Suprapubic skin (tissue), 4 donors: ENCODE results near the gene RBM39. TPM values are rescaled to one million over a fixed set of nuclear protein-coding genes. Genes with fewer than 3 reads are reported as not detected.
"Not testable (repeated sequence)": the region's sequence is repeated elsewhere in the genome, so short reads cannot be mapped to it uniquely, and the experiment has no call there.

Experiments used
- DNase-seq, 2 donors: peaks; one replicate each; pipeline ENCODE4 v3.0.0-alpha.2; 2019; ENCODE audit warnings: low spot score in 2 of 2
- H3K27ac ChIP-seq: fragments of 200-600 bp; sonication (generic); one replicate; pipeline ENCODE4 v1.5.1; 2019
- H3K27me3 ChIP-seq: fragments of 200-600 bp; sonication (generic); one replicate; pipeline ENCODE4 v1.5.1; 2019
- H3K36me3 ChIP-seq: fragments of 200-600 bp; sonication (generic); one replicate; pipeline ENCODE4 v1.5.1; 2019
- H3K4me1 ChIP-seq: fragments of 200-600 bp; sonication (generic); one replicate; pipeline ENCODE4 v1.5.1; 2019
- H3K4me3 ChIP-seq: fragments of 200-600 bp; sonication (generic); one replicate; pipeline ENCODE4 v1.5.1; 2019; ENCODE audit warnings: mild to moderate bottlenecking
- H3K9me3 ChIP-seq: fragments of 200-600 bp; sonication (generic); one replicate; pipeline ENCODE4 v1.5.1; 2019
- CTCF ChIP-seq, 2 donors: fragments of 200-600 bp in 1 of 2; fragments of 450-650 bp in 1 of 2; sonication (generic) in 1 of 2; IDR thresholded peaks; one replicate each; pipeline ENCODE4 v1.5.1; 2016 to 2019; ENCODE audit warnings: antibody characterized with exemption in 2 of 2, mild to moderate bottlenecking in 1 of 2, moderate library complexity in 1 of 2
- EP300 ChIP-seq: sonication (generic); formaldehyde crosslinking; IDR thresholded peaks from one replicate; pipeline ENCODE4 v1.6.1; 2017; ENCODE audit warnings: antibody characterized with exemption
- POLR2A ChIP-seq, 2 donors: fragments of 450-650 bp; IDR thresholded peaks; one replicate each; pipeline ENCODE4 v1.6.1; 2017; ENCODE audit warnings: antibody characterized with exemption in 2 of 2, mild to moderate bottlenecking in 2 of 2, moderate library complexity in 2 of 2
- POLR2AphosphoS5 ChIP-seq, 3 donors: sonication (generic); formaldehyde crosslinking; IDR thresholded peaks; one replicate each; pipeline ENCODE4 v1.6.1; 2017; ENCODE audit warnings: antibody characterized with exemption in 3 of 3
- WGBS: methylation state at CpG from one replicate; pipeline ENCODE4 v1.1.5; 2018; 5-methylcytosine and 5-hydroxymethylcytosine counted together
- total RNA-seq, 4 donors: library from RNA; depleted of rRNA; stranded (reverse); fragments of >200 nt; gene quantifications; one replicate each; pipeline ENCODE4 v1.1.0, GENCODE V29; 2016

RBM39 gene
- total RNA-seq, 4 donors from 2014 or later: 245 to 599 (median 258) TPM

- H3K9me3 ChIP-seq: no peaks in the 10 kb centered on the region
- no peak overlapping the region for H3K27ac ChIP-seq
- no peak for DNase-seq
- TF ChIP-seq POLR2AphosphoS5 (IDR thresholded peaks at IDR 0.05) (no peak), POLR2A (IDR thresholded peaks at IDR 0.05) (no peak), EP300 (no peak), CTCF (IDR thresholded peaks at IDR 0.05) (no peak)
- H3K4me3 ChIP-seq: no peak overlapping the region
- H3K27me3 ChIP-seq: no peaks in the 10 kb centered on the region
- WGBS: 86% methylated on average over 3 of the region's 3 CpGs
- H3K36me3 ChIP-seq: peaks cover 99% of the 10 kb centered on the region
- peaks cover 3% of the 10 kb centered on the region for H3K4me1 ChIP-seq
Measured at GRCh38 chr20:35721621-35722020, 20.4 kb downstream of the RBM39 start.

- 97% methylated on average over 3 of the region's 3 CpGs for WGBS
- no peak overlapping the region for H3K27ac ChIP-seq
- peaks cover 3% of the 10 kb centered on the region for H3K4me1 ChIP-seq
- no peak for DNase-seq
- no peaks in the 10 kb centered on the region for H3K9me3 ChIP-seq
- H3K27me3 ChIP-seq: no peaks in the 10 kb centered on the region
- TF ChIP-seq EP300 (no peak), POLR2AphosphoS5 (IDR thresholded peaks at IDR 0.05) (no peak), CTCF (IDR thresholded peaks at IDR 0.05) (no peak), POLR2A (IDR thresholded peaks at IDR 0.05) (no peak)
- no peak overlapping the region for H3K4me3 ChIP-seq
- H3K36me3 ChIP-seq: peaks cover 99% of the 10 kb centered on the region
Measured at GRCh38 chr20:35721219-35721618, 20.8 kb downstream of the RBM39 start.

- Histone ChIP-seq H3K9me3 (no peaks in the 10 kb centered on the region), H3K36me3 (peaks cover 99% of the 10 kb centered on the region), H3K27ac (no peak overlapping the region), H3K4me1 (peaks cover 3% of the 10 kb centered on the region), H3K4me3 (no peak overlapping the region), H3K27me3 (no peaks in the 10 kb centered on the region)
- WGBS: 91% methylated on average over 13 of the region's 13 CpGs
- DNase-seq: peak in 1 of 2 donors; percentile 41
- TF ChIP-seq POLR2AphosphoS5 (IDR thresholded peaks at IDR 0.05): no peak
- TF ChIP-seq POLR2A (IDR thresholded peaks at IDR 0.05): no peak
- no peak for TF ChIP-seq EP300
- no peak for TF ChIP-seq CTCF (IDR thresholded peaks at IDR 0.05)
Measured at GRCh38 chr20:35720165-35721123, 21.6 kb downstream of the RBM39 start.

- Histone ChIP-seq H3K4me1 (peaks cover 3% of the 10 kb centered on the region), H3K36me3 (peaks cover 99% of the 10 kb centered on the region), H3K27me3 (no peaks in the 10 kb centered on the region), H3K4me3 (no peak overlapping the region), H3K27ac (no peak overlapping the region), H3K9me3 (no peaks in the 10 kb centered on the region)
- DNase-seq: no peak
- TF ChIP-seq POLR2A (IDR thresholded peaks at IDR 0.05) (no peak), POLR2AphosphoS5 (IDR thresholded peaks at IDR 0.05) (no peak), EP300 (no peak), CTCF (IDR thresholded peaks at IDR 0.05) (no peak)
- WGBS: 65% methylated on average over 8 of the region's 8 CpGs
Measured at GRCh38 chr20:35719717-35720116, 22.3 kb downstream of the RBM39 start.

GRCh38 chr20:35718972-35719635 lies 23.0 kb downstream of the RBM39 start:
- WGBS: 74% methylated on average over 12 of the region's 12 CpGs
- H3K27me3 ChIP-seq: no peaks in the 10 kb centered on the region
- TF ChIP-seq POLR2AphosphoS5 (IDR thresholded peaks at IDR 0.05): no peak
- no peak for TF ChIP-seq CTCF (IDR thresholded peaks at IDR 0.05)
- no peak for TF ChIP-seq POLR2A (IDR thresholded peaks at IDR 0.05)
- TF ChIP-seq EP300: no peak
- no peaks in the 10 kb centered on the region for H3K9me3 ChIP-seq
- peaks cover 99% of the 10 kb centered on the region for H3K36me3 ChIP-seq
- H3K27ac ChIP-seq: no peak overlapping the region
- no peak for DNase-seq
- H3K4me1 ChIP-seq: peaks cover 3% of the 10 kb centered on the region
- H3K4me3 ChIP-seq: no peak overlapping the region

- not testable (repeated sequence) for H3K4me1 ChIP-seq, H3K4me3 ChIP-seq, H3K27me3 ChIP-seq, H3K9me3 ChIP-seq, DNase-seq, H3K27ac ChIP-seq
- WGBS: 91% methylated on average over 8 of the region's 8 CpGs
- peaks cover 98% of the 10 kb centered on the region for H3K36me3 ChIP-seq
Measured at GRCh38 chr20:35718321-35718720, 23.7 kb downstream of the RBM39 start.
